WERI-Rb-1 (cell line): Measurements from ENCODE around the gene CAPN1.
A peak's percentile ranks its signal among the peaks of the same experiment; 100 is the strongest.

ENCODE experiments used
- DNase-seq: peaks from one replicate; pipeline ENCODE4 v3.0.0-alpha.2; 2020
- H3K27ac ChIP-seq: fragments of 250-450 bp; sonication (Bioruptor Pico); 2 replicates; pipeline ENCODE4 v1.5.1; 2020; ENCODE audit warnings: mild to moderate bottlenecking, moderate library complexity
- H3K27me3 ChIP-seq: fragments of 250-450 bp; sonication (Bioruptor Pico); 2 replicates; pipeline ENCODE4 v1.5.1; 2021; ENCODE audit warnings: mild to moderate bottlenecking, low read depth, moderate library complexity; ENCODE audit not compliant: insufficient read depth, severe bottlenecking
- H3K36me3 ChIP-seq: fragments of 250-450 bp; sonication (Bioruptor Pico); 2 replicates; pipeline ENCODE4 v1.5.1; 2020; ENCODE audit warnings: mild to moderate bottlenecking, moderate library complexity
- H3K4me3 ChIP-seq: 2 replicates; pipeline ENCODE4 v1.5.1; 2011; ENCODE audit warnings: low read depth, mild to moderate bottlenecking, control low read depth, low read length
- H3K9me3 ChIP-seq: fragments of 250-450 bp; sonication (Bioruptor Pico); 2 replicates; pipeline ENCODE4 v1.5.1; 2021; ENCODE audit warnings: mild to moderate bottlenecking, moderate library complexity; ENCODE audit not compliant: severe bottlenecking
- TF ChIP-seq, protein P1 (sequence below): IDR thresholded peaks from 2 replicates; pipeline ENCODE4 v1.5.1; 2011; ENCODE audit warnings: low read depth, mild to moderate bottlenecking, control low read depth, inconsistent platforms, low read length

CAPN1 gene

DNA sequence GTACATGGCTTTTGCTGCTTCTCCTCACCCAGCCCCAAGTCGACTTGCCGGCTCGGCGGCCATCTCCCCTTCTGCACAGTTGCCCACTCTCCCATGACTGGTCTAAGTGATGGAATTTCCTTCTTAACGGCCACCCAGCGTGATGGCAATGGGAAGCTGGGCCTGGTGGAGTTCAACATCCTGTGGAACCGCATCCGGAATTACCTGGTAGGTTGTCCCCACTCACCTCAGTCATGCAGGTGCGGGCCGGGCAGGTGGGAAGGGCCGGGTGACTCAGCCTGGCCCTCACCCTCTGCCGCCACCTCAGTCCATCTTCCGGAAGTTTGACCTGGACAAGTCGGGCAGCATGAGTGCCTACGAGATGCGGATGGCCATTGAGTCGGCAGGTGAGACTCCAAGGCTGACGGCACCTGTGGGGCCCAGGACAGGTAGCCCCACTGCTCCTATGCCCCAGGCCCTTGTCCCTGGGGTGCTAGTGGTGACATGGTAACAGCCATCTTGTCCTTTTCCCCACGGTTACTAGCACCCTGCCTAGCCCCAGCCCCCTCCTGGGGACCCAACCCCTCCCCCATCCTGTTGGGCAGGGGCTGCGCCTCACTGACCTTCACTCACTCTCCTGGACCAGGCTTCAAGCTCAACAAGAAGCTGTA lies 28.1 kb downstream of the CAPN1 start:
- DNase-seq: no peak
- no peak overlapping the region for H3K4me3 ChIP-seq
- H3K27me3 ChIP-seq: no peaks in the 10 kb centered on the region
- no peak overlapping the region for H3K27ac ChIP-seq
- H3K36me3 ChIP-seq: peaks cover 49% of the 10 kb centered on the region
- no peaks in the 10 kb centered on the region for H3K9me3 ChIP-seq
- TF ChIP-seq, protein P1, sequence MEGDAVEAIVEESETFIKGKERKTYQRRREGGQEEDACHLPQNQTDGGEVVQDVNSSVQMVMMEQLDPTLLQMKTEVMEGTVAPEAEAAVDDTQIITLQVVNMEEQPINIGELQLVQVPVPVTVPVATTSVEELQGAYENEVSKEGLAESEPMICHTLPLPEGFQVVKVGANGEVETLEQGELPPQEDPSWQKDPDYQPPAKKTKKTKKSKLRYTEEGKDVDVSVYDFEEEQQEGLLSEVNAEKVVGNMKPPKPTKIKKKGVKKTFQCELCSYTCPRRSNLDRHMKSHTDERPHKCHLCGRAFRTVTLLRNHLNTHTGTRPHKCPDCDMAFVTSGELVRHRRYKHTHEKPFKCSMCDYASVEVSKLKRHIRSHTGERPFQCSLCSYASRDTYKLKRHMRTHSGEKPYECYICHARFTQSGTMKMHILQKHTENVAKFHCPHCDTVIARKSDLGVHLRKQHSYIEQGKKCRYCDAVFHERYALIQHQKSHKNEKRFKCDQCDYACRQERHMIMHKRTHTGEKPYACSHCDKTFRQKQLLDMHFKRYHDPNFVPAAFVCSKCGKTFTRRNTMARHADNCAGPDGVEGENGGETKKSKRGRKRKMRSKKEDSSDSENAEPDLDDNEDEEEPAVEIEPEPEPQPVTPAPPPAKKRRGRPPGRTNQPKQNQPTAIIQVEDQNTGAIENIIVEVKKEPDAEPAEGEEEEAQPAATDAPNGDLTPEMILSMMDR: no peak

DNA sequence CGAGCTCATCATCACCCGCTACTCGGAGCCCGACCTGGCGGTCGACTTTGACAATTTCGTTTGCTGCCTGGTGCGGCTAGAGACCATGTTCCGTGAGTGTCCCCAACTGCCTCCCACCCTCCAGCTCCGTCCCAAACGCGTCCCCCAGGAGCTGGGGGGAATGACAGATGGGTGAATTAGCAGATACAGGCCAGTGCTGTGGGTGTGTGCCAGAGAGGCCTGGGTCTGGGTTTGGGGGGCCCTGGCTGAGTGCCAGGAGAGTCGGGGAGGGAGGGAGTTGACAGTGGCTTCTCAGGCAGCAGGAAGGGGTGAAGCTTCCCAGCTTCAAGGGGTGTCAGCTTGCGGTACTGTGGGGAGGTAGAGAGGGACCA lies 28.6 kb downstream of the CAPN1 start:
- Histone ChIP-seq H3K36me3 (peaks cover 44% of the 10 kb centered on the region), H3K27ac (no peak overlapping the region), H3K9me3 (no peaks in the 10 kb centered on the region), H3K4me3 (no peak overlapping the region), H3K27me3 (no peaks in the 10 kb centered on the region)
- DNase-seq: no peak
- TF ChIP-seq, protein P1: no peak

DNA sequence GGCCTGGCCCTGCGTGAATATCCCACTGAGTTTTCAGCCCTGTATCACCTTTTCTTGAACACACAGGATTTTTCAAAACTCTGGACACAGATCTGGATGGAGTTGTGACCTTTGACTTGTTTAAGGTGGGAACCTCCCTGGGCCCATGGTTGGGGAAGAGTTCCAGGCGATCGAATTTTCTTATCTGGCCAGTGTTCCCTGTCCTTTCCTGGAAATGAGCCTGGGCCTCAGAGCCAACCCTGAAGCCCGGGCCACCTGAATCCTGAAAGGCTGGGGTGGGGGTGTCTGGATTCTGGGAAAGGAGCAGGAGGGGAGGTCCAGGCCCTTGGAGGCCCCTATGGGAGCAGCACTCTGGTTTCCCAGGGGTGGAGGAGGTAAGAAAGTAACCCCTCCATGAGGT lies 29.0 kb downstream of the CAPN1 start:
- H3K9me3 ChIP-seq: no peaks in the 10 kb centered on the region
- TF ChIP-seq, protein P1: no peak
- no peak overlapping the region for H3K27ac ChIP-seq
- no peak overlapping the region for H3K4me3 ChIP-seq
- H3K27me3 ChIP-seq: no peaks in the 10 kb centered on the region
- H3K36me3 ChIP-seq: peaks cover 40% of the 10 kb centered on the region
- no peak for DNase-seq

DNA sequence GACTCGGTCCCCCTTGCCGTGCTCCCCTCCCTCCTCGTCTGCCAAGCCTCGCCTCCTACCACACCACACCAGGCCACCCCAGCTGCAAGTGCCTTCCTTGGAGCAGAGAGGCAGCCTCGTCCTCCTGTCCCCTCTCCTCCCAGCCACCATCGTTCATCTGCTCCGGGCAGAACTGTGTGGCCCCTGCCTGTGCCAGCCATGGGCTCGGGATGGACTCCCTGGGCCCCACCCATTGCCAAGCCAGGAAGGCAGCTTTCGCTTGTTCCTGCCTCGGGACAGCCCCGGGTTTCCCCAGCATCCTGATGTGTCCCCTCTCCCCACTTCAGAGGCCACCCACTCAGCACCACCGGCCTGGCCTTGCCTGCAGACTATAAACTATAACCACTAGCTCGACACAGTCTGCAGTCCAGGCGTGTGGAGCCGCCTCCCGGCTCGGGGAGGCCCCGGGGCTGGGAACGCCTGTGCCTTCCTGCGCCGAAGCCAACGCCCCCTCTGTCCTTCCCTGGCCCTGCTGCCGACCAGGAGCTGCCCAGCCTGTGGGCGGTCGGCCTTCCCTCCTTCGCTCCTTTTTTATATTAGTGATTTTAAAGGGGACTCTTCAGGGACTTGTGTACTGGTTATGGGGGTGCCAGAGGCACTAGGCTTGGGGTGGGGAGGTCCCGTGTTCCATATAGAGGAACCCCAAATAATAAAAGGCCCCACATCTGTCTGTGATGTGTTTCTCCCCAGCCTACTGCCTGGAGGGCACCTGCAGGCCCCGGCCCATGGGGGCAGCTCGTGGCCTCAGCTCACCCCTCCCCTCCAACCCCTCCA lies 29.8 kb downstream of the CAPN1 start:
- TF ChIP-seq, protein P1: no peak
- peak overlapping the region; percentile 79 for H3K27ac ChIP-seq

DNA sequence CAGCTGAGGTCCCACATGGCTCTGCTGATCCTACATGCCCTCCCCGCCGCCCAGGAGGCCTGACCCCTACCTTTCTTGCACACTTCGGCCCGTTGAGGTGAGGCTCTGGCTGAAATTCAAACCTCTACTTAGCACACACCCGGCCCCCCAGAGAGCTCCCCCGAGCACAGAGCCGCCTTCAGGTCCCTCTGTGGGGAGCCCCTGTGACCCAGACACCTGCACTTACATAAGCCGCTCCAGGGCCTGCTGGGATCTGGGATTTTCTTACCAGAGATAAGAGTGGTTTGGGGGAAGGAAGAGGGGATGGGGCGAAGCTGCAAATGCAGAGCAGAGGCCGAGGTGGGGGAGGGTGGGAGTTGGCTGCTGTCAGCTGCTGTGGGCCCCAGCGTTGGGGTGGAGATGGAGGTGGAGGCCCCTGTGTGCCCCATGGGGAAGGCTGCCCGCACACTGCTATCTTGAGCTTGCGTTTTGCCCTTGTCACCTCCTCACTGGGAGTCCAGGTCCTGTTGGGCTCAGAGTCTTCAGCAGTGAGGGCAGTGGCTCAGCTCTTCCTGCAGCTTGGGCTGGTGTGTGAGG lies 30.6 kb downstream of the CAPN1 start:
- no peak overlapping the region for H3K4me3 ChIP-seq
- peaks cover 28% of the 10 kb centered on the region for H3K36me3 ChIP-seq
- TF ChIP-seq, protein P1: no peak
- peak; percentile 76 for DNase-seq
- no peaks in the 10 kb centered on the region for H3K9me3 ChIP-seq
- peak overlapping the region; percentile 79 for H3K27ac ChIP-seq
- no peaks in the 10 kb centered on the region for H3K27me3 ChIP-seq

More for the DNA sequence above, 29.8 kb downstream of the CAPN1 start:
- DNase-seq: peak; percentile 28
- peaks cover 32% of the 10 kb centered on the region for H3K36me3 ChIP-seq
- no peaks in the 10 kb centered on the region for H3K27me3 ChIP-seq
- H3K9me3 ChIP-seq: no peaks in the 10 kb centered on the region
- no peak overlapping the region for H3K4me3 ChIP-seq
